T-helper 2 cell treated with Interferon-gamma antibody and Interleukin-4, amounts not matched to agents 5 μg/mL and 100 μg/mL, for 36 hours (primary cell): ENCODE data around the gene ACTR8.
A peak's percentile ranks its signal among the peaks of the same experiment; 100 is the strongest.

ENCODE experiments used
- DNase-seq: peaks from one replicate; pipeline ENCODE4 v3.0.0; 2021; ENCODE audit warnings: low spot score
- H3K27ac Mint-ChIP-seq: one replicate; pipeline ENCODE4 v1.8.0; 2021; ENCODE audit warnings: mild to moderate bottlenecking, mixed read lengths
- H3K27me3 Mint-ChIP-seq: one replicate; pipeline ENCODE4 v1.8.0; 2021; ENCODE audit warnings: low read depth, mixed read lengths
- H3K36me3 Mint-ChIP-seq: one replicate; pipeline ENCODE4 v1.8.0; 2021; ENCODE audit warnings: low read depth, mixed read lengths
- H3K4me1 Mint-ChIP-seq: one replicate; pipeline ENCODE4 v1.8.0; 2021; ENCODE audit warnings: low read depth, mixed read lengths
- H3K4me3 Mint-ChIP-seq: one replicate; pipeline ENCODE4 v1.8.0; 2022; ENCODE audit warnings: mild to moderate bottlenecking, moderate library complexity, mixed read lengths
- H3K9me3 Mint-ChIP-seq: one replicate; pipeline ENCODE4 v1.8.0; 2021; ENCODE audit warnings: mixed read lengths

The ACTR8 gene

DNA sequence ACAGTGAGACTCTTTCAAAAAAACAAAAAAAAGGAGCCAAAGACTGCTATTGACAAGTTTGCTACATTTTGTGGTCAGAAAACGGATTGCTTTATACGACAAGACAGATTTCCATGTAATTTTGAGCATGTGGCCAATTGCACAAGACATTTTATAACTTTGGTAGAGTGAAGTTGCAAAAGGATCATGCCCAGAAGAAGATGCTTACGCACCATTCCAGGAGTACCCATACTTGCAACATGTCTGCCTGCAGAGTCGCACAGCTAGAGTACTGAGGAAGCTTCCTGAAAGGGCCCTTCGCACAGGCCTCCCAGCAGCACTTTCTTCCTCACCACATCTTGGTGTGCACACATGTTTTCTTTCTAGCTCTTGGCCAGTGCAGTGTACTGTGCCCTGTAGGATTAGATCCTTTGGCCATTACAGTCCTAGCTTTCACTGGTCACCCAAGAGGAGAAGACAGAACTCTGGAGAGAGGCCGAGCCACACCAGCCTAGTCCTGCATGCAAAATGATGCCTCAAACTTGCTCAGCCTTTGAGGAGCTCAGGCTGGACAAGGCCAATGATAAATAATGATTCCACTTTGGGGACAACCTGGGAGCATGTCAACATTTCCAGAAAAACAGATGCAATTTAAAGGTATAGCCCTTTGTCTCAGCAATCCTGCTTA, 47.4 kb downstream of the ACTR8 start:
- Mint-ChIP-seq H3K9me3 (no peaks in the 10 kb centered on the region), H3K4me3 (no peak overlapping the region), H3K27me3 (no peaks in the 10 kb centered on the region), H3K4me1 (peaks cover 4% of the 10 kb centered on the region), H3K27ac (no peak overlapping the region), H3K36me3 (peaks cover 4% of the 10 kb centered on the region)
- no peak for DNase-seq

DNA sequence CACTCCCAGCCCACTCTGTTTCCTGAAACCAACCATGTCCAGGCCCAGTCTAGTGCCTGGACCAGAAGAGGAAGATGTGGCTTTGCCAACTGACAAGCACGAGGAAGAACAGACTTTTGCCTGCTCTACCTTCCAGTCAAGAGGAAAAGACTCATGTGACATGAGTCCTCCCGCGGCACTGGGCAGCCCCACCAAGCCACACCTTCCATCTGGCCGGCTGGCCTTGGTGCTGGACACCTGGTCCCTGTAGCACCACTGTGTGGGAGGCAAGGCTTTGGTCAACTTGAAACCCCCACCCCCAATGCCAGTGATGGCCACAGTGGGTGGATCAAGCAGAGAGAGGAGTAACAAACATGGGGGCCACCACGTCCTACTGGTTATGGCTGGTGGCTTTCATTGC, 48.3 kb downstream of the ACTR8 start:
- H3K27ac Mint-ChIP-seq, result no peak overlapping the region
- peaks cover 6% of the 10 kb centered on the region for H3K36me3 Mint-ChIP-seq
- peaks cover 4% of the 10 kb centered on the region for H3K4me1 Mint-ChIP-seq

DNA sequence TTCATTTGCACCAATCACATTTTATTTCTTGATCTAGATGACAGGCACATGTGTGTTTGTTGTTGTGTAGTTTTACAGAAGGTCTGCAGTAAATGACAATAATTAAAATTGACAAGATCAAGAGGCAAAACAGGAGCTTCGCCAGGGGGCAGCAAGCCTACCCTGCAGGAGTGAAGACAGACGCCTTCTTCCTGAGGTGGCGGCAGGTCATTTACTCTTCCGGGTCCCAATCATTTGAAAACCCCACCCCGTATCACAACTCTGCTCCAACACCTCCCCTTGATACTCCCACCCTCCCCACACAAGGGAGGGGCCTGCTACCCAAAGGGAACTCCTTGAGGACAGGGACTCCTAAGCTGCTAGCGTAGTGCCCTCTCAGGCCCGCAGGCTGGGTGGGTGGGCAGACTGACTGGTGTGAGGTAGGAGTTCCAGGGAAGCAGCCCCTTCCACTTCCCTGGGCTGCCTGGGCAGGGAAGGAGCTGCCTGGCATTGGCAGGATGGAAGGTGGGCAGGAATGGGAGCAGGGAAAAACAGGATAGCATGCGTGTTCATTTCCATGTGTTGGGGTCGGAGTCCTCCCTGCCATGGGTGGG, 48.8 kb downstream of the ACTR8 start:
- H3K4me3 Mint-ChIP-seq, result no peak overlapping the region
- H3K4me1 Mint-ChIP-seq, result peaks cover 4% of the 10 kb centered on the region
- H3K27me3 Mint-ChIP-seq, result no peaks in the 10 kb centered on the region
- H3K36me3 Mint-ChIP-seq, result peaks cover 6% of the 10 kb centered on the region
- H3K27ac Mint-ChIP-seq, result no peak overlapping the region
- no peak for DNase-seq
- no peaks in the 10 kb centered on the region for H3K9me3 Mint-ChIP-seq

More for the DNA sequence above, 48.3 kb downstream of the ACTR8 start:
- Mint-ChIP-seq H3K9me3 (no peaks in the 10 kb centered on the region), H3K27me3 (no peaks in the 10 kb centered on the region), H3K4me3 (no peak overlapping the region)
- no peak for DNase-seq

DNA sequence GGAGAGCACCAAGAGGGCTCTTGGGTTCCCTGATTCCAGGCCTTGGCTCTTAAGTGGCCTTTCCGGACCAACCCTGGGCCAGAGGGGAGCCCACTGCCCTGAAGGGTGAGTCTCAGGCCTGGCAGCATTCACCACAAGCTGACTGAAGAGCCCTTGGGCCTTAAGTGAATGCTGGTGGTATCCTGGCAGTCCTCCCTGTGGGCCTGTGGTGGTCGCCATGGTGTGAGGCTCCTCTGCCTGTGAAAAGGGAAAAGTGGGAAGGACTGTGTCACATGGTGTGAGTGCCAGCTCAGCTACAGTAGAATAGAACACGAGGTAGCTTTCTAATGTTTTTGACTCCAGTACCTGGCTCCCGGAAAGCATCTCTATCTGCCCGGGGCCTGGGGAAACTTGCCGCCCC, 51.0 kb downstream of the ACTR8 start:
- DNase-seq, result no peak
- Mint-ChIP-seq H3K27ac (no peak overlapping the region), H3K36me3 (peaks cover 7% of the 10 kb centered on the region), H3K4me1 (peaks cover 7% of the 10 kb centered on the region), H3K27me3 (no peaks in the 10 kb centered on the region), H3K4me3 (no peak overlapping the region), H3K9me3 (no peaks in the 10 kb centered on the region)

DNA sequence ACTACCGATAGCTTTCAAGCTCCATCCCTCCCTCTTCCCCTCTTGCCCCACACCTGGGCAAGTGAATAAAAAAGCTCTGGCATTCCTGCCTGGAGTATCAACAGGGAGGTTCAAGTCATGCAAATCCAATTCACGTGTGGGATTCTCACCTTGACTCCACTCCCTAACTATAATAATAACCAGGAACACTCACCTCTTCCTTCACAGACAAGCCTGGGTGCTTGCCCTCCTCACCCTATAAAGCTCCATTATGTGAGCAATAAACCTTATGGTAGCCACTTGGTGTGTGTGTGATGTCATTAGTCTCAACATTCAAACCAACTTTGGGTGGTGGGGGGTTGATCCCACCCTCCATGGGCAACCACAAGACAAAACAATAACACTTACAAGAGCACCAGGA, 52.3 kb downstream of the ACTR8 start:
- Mint-ChIP-seq H3K36me3 (peaks cover 9% of the 10 kb centered on the region), H3K9me3 (no peaks in the 10 kb centered on the region), H3K27me3 (no peaks in the 10 kb centered on the region), H3K4me3 (no peak overlapping the region), H3K4me1 (peaks cover 16% of the 10 kb centered on the region), H3K27ac (no peak overlapping the region)
- DNase-seq, result no peak

DNA sequence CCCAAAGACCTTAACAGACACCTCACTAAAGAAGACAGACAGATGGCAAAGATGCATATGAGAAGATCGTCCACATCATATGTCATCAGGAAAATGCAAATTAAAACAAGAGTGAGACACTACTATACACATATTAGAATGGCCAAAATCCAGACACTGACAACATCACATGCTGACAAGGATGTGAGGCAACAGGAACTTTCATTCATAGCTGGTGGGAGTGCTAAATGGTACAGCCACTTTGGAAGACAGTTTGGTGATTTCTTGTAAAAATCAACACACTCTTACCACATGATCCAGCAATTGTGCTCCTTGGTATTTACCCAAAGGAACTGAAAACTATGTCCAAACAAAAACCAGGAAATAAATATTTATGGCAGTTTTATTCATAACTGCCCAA, 53.4 kb downstream of the ACTR8 start:
- peaks cover 21% of the 10 kb centered on the region for H3K4me1 Mint-ChIP-seq
- no peak overlapping the region for H3K4me3 Mint-ChIP-seq
- no peak overlapping the region for H3K27ac Mint-ChIP-seq
- no peaks in the 10 kb centered on the region for H3K9me3 Mint-ChIP-seq
- peaks cover 11% of the 10 kb centered on the region for H3K36me3 Mint-ChIP-seq
- H3K27me3 Mint-ChIP-seq, result no peaks in the 10 kb centered on the region
- no peak for DNase-seq

DNA sequence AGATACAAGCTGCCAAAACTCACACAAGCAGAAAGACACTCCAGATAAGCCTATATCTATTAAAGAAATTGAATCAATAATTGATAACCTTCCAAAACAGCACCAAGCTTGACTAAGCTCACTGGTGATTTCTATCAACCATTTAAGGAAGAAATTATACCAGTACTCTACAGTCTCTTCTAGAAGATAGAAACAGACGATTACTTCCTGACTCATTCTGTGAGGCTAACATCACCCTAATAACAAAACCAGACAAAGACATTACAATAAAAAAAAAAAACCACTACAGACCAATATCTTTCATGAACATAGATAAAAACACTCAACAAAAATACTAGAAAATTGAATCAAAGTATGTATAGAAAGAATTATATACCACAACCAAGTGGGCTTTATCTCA, 55.9 kb downstream of the ACTR8 start:
- H3K27ac Mint-ChIP-seq, result peak overlapping the region; percentile 19
- no peak overlapping the region for H3K4me3 Mint-ChIP-seq
- peaks cover 21% of the 10 kb centered on the region for H3K4me1 Mint-ChIP-seq
- peaks cover 9% of the 10 kb centered on the region for H3K36me3 Mint-ChIP-seq
- DNase-seq, result no peak
- H3K9me3 Mint-ChIP-seq, result no peaks in the 10 kb centered on the region
- H3K27me3 Mint-ChIP-seq, result no peaks in the 10 kb centered on the region

DNA sequence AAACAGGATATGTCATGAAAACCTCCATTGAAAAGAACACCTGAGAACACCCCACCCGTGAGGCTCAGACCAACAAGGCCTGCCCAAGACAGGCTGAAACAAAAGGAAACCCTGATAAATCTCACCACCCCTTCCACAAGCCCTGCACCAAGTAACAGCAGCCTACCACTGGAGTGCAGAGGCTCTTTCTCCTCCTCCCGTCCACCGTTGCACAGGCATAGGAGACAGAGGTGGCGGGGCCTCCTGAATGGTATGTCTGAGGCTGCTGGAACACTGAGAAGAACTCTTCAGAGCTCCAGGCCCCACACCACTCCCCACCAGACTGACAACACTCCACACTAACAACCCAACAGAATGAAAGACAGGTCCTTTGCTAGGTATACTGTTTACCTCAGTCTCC, 57.2 kb downstream of the ACTR8 start:
- no peaks in the 10 kb centered on the region for H3K9me3 Mint-ChIP-seq
- DNase-seq, result no peak
- peaks cover 21% of the 10 kb centered on the region for H3K4me1 Mint-ChIP-seq
- H3K27ac Mint-ChIP-seq, result no peak overlapping the region
- no peaks in the 10 kb centered on the region for H3K27me3 Mint-ChIP-seq
- peaks cover 8% of the 10 kb centered on the region for H3K36me3 Mint-ChIP-seq
- H3K4me3 Mint-ChIP-seq, result no peak overlapping the region

DNA sequence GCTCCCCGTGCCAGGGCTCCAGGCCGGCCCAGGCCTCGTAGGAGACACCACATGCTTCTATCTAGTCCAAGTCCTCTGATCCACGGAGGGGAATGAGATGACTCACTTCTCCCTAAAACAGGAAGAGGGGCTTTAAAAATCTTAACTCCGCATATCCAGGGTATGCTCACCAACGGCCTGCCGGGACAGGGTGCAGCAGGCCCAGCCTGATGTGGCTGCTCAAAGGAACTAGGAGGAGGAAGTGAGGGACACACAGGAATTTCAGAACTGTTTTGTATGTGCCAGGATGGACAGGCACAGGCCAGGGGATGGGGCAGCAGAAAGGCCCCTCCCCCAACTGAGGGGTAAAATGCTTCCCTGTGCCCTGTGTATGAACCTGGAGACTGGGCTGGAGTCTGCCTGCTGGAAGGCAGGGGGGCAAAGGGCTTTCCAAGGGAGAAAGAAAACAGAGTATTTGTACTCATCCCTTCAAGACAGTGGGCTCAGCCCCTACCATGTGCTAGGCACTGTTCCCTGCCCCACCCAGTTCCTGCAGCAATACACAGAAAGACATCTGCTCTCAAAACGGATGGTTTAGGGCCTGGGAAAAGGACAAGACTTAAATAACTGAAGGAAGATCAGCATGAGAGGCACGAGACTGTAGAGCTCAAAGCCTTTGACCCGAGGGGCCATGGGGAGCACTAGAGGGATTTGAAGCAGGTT, 57.8 kb downstream of the ACTR8 start:
- H3K4me1 Mint-ChIP-seq, result peaks cover 21% of the 10 kb centered on the region
- no peak for DNase-seq
- H3K9me3 Mint-ChIP-seq, result no peaks in the 10 kb centered on the region
- peaks cover 9% of the 10 kb centered on the region for H3K36me3 Mint-ChIP-seq
- H3K27ac Mint-ChIP-seq, result no peak overlapping the region
- H3K27me3 Mint-ChIP-seq, result no peaks in the 10 kb centered on the region
- no peak overlapping the region for H3K4me3 Mint-ChIP-seq

DNA sequence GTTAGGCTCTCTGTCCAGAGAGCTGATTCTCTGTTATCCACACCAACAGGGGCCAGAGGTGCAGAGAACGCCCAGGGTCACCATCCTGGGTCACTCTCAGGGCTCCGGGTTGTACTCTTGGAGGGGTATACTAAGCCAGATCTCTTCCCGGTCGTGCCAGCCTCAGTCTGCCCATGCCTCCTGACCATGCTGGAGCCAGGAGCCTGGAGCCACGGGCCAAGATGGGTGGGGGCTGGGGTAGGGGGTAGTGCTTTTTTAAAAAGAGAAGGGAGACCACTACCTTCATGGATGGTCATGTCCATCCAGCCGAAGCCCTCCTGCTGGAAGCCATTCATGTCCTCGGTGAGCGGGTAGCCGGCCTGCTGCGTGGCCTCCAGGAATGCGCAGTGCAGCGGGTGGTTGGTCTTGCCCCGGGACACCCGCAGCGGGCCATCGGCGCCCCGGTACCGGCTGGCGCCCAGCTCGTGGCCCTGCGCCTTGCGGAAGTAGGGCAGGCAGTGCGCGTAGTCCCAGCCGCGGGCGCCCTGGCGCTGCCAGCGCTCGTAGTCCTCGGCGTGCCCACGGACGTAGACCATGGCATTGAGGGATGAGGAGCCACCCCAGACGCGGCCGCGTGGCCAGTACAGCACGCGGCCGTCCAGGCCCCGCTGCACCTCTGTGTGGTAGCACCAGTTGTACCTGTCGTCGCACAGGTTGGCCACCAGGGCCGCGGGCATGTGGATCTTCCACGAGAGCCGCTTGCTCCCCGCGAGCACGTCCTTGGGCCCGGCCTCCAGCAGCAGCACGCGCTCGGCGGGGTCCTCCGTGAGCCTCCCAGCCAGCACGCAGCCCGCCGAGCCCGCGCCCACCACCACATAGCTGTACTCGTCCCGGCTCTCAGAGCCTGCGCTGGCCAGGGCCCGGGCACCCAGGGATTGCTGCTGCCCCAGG, 58.7 kb downstream of the ACTR8 start:
- Mint-ChIP-seq H3K4me1 (peaks cover 21% of the 10 kb centered on the region), H3K4me3 (no peak overlapping the region), H3K36me3 (peaks cover 8% of the 10 kb centered on the region), H3K27me3 (no peaks in the 10 kb centered on the region), H3K27ac (no peak overlapping the region), H3K9me3 (no peaks in the 10 kb centered on the region)
- DNase-seq, result no peak

DNA sequence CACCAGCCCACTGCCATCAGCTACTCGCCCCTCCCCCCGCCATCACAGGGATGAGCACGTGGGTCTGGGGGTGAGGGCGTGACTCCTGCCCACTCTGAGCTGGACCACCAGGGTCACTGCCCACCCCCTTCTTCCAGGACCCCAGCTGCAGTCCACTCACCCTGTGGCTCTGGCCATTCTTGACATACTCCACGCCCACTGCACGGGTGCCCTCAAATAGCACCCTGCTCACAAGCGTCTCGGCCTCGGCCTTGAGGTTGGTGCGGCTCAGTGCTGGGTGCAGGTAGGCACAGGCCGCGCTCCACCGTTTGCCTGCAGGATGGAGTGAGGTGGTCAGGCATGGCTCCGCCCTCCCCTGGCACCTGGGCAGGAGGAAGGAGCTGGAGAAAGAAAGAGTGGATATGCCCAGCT, 59.6 kb downstream of the ACTR8 start:
- DNase-seq, result no peak
- Mint-ChIP-seq H3K4me1 (peaks cover 25% of the 10 kb centered on the region), H3K4me3 (no peak overlapping the region), H3K9me3 (no peaks in the 10 kb centered on the region), H3K27ac (no peak overlapping the region), H3K36me3 (peaks cover 10% of the 10 kb centered on the region), H3K27me3 (no peaks in the 10 kb centered on the region)

DNA sequence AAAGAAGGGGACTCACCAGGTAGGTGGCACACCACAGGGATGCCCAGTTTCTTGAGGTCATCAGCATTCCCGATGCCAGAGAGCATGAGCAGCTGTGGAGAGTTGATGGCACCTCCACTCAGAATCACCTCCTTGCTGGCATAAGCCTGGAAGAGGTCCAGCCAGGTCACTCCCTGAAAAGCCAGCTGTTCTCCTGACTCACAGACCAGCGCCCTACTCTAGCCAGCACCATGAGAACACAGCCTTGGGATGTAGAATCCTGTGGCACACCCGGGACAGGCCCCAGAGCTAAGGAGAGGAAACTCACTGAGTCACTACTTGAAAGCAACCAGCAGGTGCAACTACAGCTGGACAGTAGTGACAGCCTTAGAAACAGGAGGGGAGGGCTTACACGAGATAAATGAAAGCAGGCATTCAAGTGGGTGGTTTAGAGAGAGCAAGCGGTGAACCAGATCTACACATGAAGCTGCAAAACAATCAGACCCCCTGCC, 60.3 kb downstream of the ACTR8 start:
- Mint-ChIP-seq H3K9me3 (no peaks in the 10 kb centered on the region), H3K4me1 (peaks cover 25% of the 10 kb centered on the region), H3K4me3 (no peak overlapping the region), H3K36me3 (peaks cover 10% of the 10 kb centered on the region), H3K27me3 (no peaks in the 10 kb centered on the region), H3K27ac (no peak overlapping the region)
- DNase-seq, result no peak

DNA sequence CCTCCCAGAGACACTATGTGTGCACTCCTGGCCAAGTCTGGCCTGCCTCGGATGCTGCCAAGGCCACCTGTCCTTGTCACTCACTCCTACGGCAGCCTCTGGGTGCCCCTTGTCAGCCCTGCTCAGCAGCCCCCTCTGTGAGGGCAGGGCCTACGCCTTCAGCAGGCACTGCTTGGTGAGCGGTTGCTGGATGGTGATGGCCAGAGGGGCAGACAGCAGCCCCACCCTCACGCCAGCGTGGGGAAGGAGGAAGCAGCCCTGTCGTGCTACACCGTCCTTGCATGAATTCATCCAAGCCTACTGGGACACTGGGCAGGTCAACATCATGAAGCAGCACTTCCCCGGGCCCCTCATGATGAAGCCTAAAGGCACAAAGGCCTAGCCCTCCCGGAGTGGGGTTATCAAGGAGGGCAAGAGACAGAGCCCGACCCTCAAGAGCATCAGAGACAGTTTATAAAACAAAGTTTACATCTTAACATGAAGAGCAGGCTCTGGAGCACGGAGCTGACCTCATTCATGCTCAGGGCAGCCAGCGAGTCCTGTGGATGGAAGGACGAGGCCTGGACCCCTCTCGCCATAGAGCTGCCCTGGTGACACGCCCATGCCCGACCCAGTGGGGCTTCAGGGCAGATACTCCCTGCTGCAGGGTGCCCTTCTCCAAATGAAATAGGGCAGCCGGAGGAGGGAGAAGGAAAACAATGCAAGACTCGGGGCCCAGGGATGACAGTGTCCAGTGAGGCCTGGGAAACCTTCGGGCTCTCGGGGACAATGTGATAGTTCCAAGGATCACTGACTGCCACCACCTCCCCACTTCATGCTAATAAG, 61.0 kb downstream of the ACTR8 start:
- Mint-ChIP-seq H3K4me3 (no peak overlapping the region), H3K27ac (no peak overlapping the region), H3K27me3 (no peaks in the 10 kb centered on the region), H3K36me3 (peaks cover 10% of the 10 kb centered on the region), H3K9me3 (no peaks in the 10 kb centered on the region), H3K4me1 (peaks cover 21% of the 10 kb centered on the region)
- no peak for DNase-seq
